HT1080 (cell line): Measurements from ENCODE around the gene SMIM28. TPM values are rescaled to one million over a fixed set of nuclear protein-coding genes. Genes with fewer than 3 reads are reported as not detected.
A peak's percentile ranks its signal among the peaks of the same experiment; 100 is the strongest.
"Not testable (repeated sequence)": the region's sequence is repeated elsewhere in the genome, so short reads cannot be mapped to it uniquely, and the experiment has no call there.

Source experiments
- DNase-seq: peaks from one replicate; pipeline ENCODE4 v3.0.0-alpha.2; 2015; ENCODE audit warnings: low read depth
- total RNA-seq: library from RNA; depleted of rRNA; stranded (reverse); fragments of >200 nt; shearing (Covaris generic); gene quantifications from 2 replicates; pipeline ENCODE4 v1.2.3, GENCODE V29; 2014

Gene SMIM28
- total RNA-seq, 1 experiment from 2014 or later: not detected

DNA sequence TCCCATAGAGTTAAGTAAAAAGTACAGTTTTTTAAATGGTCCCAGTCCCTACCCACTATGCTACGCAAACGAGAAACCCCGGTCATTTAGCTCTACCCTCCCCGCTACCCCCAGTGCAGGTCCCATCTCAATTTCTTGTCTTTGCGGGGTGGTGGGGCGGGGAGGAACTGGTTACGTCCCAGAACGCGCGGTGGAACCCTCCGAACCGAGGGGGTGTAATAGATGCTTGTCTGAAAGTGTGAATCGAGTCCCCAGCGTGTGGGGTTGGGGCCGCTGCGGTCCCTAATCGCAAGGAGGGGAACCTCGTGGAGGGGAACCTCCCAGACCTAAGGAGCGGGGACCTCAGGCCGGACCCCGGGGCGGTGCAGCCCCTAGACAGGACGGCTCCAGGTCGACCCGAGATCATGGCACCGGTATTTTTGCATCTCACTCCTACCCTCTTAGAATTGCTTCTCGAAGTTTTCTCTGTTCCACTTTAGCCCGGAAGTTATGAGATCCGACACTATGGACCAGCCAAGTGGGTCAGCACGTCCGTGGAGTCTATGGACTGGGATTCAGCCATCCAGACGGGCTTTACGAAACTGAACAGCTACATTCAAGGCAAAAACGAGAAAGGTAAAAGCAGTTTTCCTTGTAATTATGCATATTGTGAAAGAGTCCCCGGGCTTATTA lies 27.1 kb downstream of the SMIM28 start:
- no peak for DNase-seq

DNA sequence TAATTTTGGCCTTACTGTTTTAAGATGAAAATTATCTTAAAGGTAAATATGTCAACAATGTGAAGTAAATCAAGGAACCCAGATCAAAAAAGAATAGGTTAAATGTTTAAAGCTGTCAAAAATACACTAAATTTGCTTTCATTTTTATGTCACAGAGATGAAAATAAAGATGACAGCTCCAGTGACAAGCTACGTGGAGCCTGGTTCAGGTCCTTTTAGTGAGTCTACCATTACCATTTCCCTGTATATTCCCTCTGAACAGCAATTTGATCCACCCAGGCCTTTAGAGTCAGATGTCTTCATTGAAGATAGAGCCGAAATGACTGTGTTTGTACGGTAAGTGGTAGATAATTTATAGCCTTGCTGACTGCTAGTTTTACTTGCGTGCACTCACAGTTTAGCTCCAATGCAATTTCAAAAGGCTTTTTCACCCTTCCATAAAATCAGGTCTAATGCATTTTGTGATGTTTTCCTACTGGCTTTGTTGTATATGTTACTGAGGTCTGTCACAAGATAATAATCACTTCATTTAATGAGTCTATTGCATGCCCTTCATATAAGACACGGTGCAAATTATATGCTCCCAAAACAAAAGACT lies 28.2 kb downstream of the SMIM28 start:
- DNase-seq: no peak

DNA sequence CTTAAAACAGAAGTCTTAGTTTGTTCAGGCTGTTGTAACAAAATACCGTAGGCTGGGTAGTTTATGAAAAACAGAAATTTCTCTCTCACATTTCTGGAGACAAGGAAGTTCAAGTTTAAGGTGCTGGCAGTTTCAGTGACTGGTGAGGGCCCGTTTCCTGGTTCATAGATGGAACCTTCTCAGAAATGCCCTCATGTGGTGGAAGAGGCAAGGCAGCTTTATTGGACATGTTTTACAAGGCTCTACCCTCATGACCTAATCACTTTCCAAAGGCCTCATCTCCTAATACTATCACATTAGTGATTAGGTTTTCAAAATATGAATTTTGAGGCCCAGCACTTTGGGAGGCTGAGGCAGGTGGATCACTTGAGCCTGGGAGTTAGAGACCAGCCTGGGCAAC lies 28.7 kb downstream of the SMIM28 start:
- no peak for DNase-seq

DNA sequence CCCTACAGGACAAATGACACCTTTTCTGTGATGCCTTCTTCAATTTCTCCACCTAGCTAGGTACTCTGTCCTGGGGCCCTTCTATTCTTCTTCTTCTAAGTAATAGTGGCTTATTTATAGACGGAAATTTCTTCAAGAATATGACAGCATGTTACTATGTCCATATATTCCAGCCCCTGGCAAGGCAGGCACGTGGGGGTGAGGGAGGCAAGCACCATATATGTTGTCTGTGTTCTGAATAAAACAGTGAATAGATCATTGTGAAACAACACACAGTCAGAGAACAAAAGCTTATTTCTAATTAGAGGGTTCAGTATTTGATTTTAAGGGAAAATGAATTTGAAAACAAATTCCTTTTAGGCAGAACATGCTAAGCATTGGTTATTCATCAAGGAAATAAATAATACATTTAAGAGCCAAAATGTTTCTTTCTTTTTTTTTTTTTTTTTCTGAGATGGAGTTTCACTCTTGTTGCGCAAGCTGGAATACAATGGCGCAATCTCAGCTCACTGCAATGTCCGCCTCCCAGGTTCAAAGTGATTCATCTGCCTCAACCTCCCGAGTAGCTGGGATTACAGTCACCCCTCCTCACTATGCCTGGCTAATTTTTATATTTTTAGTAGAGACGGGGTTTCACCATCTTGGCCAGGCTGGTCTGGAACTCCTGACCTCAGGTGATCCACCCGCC lies 32.5 kb downstream of the SMIM28 start:
- DNase-seq: no peak

DNA sequence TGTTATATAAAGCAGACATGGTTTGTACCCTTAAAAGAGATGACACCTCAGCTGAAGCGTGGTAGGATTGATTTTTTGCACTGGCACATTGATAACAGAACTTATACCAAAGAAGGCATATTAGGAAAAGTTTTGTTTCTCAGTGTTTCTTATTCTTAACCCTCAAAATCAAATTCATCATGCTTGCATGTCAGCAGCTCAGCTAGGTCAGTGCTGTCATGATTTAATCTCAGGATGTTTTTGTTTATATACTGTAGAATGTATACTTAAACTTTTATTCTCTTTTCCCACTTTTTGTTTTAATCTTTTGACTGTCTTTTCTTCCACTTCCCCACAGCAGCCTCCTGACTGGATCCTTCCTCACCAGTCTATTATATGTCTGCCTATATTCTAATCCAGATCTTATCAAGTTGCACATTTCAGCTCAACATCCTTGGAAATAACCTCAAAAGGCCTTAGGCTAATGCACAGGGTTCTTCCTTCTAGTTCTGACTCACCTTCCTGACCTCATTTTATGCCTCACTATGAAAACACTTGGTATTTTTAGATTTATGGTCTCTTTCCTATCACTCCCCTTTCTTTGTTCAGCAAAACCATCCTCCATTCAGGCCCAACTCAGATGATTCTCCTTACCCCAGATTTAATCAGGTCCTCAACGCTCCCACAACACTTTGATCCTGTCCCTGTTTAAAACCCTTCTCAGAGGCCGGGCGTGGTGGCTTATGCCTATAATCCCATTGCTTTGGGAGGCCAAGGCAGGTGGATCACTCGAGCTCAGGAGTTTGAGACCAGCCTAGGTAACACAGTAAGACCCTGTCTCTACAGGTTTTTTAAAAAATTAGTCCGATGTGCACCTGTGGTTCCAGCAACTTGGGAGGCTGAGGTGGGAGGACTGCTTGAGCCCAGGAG lies 33.5 kb downstream of the SMIM28 start:
- DNase-seq: peak; percentile 93

DNA sequence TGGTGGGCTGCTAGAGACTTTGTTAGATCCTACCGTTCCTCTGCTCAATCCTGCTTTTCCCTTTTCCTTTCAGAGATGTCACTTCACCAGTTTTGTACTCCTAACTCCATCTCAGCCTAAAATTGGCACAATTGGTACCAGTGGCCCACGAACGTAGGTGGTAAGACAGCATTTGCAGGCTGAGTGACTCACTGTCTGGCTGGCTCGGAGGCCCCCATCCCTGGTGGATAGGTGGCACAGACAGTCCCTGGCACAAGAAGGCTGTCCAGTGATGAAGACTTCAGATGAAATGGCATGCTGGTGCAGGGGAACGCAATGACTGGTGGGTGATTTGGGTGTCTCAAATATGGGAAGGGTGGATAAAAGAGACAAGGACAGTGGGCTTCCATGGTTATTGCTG lies 37.4 kb downstream of the SMIM28 start:
- DNase-seq: no peak

DNA sequence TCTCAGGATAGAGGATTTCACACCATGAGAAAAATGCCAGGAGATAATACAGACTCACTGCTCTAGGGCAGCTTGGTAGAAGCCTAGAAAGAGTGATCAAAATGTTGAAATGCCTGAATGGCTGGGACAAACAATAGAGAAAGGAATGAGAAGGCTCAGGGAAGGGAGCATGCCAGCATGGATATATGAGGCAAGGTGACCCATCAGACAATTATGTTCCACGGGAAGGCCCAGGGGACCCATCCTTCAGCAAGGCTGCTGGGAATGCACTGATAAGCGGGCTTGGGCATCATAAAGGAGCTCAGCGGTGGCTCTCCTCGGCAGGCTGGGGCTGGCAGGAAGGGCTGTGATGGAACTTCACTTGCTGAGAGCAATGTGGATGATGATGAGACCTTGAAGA lies 38.5 kb downstream of the SMIM28 start:
- no peak for DNase-seq

DNA sequence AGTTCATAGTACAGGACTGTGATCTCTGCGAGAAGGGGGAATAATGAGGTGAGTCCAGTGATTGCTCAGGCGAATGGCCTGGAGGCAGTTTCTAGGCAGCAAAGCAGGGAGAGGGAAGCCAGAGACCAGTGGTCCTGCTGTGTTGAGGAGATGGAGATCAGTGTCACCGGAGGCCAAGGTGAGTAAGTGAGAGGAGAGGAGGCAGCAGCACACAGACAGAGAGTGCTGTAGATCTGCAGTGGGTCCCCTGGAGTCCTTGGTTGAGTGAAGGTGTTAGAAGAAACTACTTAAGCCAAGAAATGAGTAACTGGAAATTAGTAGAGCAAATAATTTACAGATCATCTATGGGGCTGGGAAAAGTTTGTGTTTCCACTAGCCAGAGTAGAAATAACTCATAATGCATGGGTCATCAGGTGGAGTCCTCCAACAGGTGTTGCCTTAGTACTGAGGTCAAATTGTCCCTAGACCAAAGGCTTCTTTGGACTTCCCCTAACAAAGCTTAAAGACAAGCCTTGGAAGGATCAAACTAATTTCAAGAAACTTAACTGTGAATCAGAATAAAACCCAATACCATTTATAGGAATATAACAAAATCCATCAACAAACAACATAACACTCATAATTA lies 39.9 kb downstream of the SMIM28 start:
- DNase-seq: no peak

DNA sequence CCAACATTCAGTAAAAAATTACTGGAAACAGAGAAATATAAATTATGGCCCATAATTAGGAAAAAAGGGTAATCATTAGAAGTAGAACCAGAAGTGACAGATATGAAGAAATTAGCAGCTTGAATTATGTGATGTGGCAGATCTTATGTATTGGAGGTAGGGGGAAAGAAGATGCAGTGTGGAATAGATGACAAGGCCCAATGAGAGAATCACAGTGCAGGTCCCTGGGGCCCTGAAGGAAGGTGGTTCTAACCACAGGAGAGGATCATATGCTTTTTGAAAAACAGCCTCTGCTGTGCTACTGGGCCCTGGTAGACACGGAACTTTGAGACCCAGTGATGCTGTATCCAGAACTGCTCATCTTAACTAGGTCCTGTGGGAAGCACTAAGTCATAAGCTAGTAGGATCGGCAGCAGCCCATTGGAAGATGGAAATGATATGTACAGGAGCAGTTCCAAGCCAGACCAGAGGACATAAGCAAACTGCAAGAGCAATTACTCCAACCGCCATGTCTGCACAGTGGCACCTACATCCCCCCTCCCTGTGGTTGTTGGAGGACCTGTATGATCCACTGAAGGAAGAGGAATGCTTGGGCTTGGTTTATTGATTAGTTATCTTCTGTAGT lies 40.5 kb downstream of the SMIM28 start:
- no peak for DNase-seq

DNA sequence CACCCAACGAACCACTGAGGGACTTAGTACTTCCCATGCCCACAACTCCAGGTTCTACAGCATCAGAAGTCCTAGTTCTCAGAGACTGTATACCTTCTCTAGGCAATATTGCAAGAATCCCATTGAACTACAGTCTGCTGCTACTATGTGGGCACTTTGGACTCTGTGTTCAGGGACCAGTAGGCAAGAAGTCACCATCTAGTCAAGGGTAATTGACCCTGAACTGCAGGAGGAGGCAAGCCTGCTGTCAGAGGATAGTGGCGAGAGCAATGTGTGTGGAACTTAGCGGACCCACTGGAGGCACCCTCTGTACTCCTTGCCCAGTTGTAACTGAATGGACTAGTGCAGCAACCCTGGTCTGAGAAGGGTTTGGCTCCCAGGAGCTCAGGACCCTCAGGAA lies 42.1 kb downstream of the SMIM28 start:
- no peak for DNase-seq

DNA sequence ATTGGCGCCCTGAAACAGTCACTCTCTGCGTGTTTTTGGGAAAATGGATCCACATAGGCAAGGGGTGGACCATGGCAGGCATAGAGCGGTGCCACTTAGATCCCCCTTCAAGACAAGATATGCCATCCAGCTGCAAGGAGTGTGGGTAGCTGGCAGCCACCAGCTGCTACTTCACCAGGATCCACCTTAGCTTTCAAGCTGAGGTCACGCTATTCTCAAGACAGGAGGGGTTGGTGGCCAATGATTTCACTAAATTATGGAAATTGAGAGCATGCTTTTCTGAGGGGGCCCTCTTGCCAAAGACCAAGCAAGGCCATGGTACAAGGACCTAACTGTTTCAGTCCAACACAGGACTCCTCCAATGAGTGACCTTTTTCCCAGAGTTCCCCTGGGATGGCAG lies 42.7 kb downstream of the SMIM28 start:
- DNase-seq: no peak

DNA sequence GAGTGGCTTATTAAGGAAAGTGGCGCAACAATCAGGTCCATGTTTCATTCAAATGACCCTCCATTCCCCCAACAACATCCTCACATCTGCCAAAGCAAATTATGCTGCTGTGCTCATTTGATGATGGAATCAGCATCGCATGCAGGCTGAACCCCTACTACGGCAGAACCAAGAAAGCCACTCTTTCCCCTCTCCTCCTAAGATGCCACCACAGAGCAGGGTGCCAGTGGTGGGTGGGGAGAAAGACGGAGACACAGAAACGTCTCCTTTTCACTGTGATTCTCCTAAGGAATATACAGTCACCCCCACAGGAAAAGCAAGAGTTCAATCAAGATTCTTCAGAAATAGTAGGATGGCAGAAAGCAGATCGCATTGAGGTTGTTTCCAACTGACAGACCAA lies 43.4 kb downstream of the SMIM28 start:
- DNase-seq: no peak

DNA sequence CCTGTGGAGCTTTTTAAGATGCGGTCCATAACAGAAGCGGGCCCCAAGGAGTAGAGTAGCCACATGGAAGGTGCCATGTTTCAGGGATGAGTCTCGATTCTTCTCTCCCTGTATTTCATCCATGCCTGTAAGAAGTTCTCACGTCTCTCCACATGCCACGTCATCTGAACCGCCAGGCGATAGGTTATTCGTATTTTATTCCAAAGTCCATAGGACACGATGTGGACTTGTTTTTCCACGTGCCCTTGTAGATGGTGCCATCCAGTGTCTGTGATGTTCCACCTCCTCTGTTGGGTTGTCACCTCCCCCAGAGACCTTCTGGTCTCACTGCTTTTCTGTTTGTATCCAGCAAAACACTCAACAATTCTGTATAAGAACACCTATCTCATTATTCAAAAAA lies 43.9 kb downstream of the SMIM28 start:
- no peak for DNase-seq

DNA sequence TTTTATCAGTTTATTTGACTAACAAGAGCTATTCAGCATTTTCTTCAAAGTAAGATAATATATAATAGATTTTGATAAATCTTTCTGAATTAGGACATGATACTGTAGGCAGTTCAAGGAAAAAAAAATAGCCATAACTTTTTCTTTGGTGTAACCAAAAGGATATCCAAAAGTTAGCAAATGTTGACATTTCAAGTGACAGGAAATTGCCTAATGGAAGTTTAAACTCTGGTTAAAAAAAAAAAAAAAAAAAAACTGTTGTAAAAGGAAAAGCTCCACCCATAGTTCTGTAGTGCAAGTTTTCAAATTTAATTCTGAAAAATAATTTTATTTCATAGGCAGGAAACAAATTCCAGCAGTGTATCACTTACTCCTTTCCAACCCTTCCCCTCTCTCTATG lies 45.2 kb downstream of the SMIM28 start:
- DNase-seq: no peak

DNA sequence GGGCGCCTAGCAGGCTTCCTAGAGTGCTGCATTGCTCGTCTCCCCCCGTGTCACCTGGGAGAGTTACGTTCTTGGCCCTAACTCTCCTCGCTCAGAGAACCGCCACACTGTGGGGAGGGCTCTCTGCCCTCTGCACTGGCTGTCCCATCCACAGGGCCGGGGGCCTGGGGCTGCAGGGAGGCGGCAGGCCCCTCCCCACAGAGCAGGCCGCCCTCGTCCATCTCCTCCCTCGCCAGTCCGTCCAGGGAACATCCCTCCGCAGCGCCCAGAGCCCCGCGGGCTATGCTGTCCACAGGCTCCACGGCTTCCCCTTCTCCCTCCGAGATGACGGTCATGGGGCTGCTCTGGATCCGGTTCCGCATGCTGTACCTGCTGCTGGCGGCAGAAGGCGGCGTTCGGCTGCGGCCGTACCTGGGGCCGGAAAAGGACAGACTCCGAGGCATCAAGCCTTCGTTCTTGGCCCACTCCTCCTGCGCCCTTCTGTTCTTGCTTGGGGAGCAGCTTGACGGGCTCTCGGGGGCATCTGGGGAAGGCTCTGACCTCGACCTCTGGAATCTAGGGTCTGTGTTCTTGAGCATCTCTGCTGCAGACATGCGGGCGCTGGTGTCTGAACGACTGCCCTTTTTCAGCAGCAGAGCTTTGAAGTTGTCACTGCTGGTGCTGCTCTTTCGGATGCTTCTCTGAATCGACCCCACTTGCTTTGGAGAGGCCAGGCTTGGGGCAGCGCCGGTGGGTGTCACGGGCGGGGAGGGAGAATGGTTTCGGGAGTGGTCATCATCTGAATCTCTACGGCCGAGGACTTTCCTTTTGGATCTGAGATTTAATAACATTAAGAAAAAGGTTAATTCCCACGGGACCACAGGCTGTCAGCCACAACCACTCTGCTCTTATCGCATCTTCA lies 46.5 kb downstream of the SMIM28 start:
- DNase-seq: no peak

DNA sequence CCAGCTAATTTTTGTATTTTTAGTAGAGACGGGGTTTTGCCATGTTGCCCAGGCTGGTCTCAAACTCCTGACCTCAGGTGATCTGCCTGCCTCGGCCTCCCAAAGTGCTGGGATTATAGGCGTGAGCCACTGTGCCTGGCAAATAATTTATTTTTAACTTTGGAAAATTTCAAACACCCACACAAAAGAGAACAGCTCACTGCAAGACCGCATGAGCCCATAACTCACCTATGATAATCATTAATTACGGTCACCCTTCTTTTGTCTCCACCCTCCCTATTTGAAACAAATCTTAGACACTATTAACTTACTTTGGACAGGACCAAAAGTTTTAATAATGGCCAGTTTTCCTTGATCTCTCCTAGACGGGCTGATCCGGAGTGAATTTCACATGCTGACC lies 47.6 kb downstream of the SMIM28 start:
- not testable (repeated sequence) for DNase-seq

DNA sequence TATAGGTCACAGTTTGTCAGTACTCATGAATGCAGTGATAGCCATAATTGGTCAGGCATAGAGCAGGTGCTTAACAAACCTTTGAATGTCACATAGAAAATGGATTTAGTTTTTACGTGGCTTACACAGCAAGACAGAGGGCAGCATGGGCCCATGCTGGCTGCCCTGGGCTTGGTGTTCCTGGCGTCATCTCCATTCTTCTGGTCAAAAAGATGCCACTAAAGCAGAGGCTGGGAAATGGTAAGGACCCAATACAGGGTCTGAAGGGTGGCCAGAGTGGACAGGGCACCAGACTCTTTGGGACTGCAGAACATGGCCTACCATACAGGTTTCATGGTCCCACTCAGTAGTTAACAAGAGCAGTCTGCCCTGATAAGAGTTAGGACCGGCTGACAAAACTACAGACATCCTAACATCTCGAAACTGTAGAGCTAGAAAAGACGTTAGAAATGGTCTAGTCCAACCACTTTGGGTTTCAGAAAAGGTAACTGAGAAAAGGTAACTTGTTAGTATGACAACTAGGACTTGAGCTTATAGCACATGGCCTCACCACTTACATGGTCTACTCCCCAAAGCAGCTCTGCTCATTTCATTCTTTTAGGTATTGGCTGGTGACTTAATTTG lies 48.9 kb downstream of the SMIM28 start:
- DNase-seq: no peak

DNA sequence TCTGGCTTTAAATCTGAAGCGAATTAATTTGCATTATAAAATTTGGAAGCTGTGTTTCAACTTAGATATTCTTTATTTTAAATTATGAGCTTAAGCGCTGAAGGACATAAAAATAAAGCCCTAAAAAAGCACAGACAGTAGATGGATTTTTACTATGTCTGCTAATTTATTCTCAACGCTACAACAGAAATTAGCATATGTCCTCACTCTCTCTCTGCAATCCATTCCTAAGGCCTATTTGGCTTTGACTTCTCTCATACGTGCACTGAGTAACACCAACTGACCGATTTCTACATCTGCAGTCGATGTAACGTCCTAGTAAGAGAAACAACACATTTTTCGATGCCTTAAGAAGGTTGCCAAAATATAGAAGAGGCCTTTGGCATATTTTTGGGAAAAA lies 50.0 kb downstream of the SMIM28 start:
- DNase-seq: no peak

DNA sequence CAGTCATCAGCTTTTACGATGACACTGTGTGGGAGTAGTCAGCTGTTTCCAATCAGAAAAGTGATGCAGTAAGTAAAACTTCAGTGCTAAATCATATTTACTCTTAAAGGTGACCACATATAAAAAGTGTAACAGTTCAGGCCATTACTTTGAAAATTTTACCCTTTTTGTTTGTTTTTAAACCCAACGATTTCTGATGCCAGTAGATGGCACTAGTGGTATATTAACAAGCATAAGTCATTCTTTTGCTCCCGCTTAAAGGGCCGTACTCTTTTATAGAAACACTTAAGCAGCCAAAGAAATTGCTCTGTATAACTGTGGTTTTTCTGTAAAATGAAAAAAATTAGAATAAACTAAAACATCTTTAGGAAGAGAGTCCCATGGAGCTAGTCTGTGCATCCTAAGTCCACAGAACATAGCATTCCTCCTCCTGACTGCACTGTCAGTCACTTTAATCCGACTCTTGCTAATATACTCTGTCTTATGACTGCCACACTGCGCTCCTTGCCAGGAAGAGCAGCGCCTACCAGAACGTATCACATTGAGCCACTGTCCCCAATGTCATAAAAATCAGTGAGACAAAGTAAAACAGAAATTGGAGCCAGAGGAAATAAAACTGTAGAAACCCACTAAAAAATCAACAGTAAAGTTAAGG lies 51.4 kb downstream of the SMIM28 start:
- DNase-seq: peak; percentile 47
